ENCODE data around the gene DDX23.

DDX23 gene

GRCh38 chr12:48789858-48790326, 62.1 kb downstream of the DDX23 start:
- Histone ChIP-seq H3K4me3 (ENCODE audit: low read length) (no peak overlapping the region), H3K4me1 (ENCODE audit: control insufficient read depth, low read length) (no peaks in the 10 kb centered on the region), H3K9me2 (replicated peaks; ENCODE audit: control insufficient read depth, low read length) (no peaks in the 10 kb centered on the region), H3K27ac (ENCODE audit: low read depth, low read length) (no peak overlapping the region), H3K27me3 (ENCODE audit: control insufficient read depth, low read length) (peaks cover 35% of the 10 kb centered on the region), H3K79me2 (ENCODE audit: control insufficient read depth, low read length) (no peaks in the 10 kb centered on the region), H3F3A (ENCODE audit: control insufficient read depth, insufficient read depth) (no peaks in the 10 kb centered on the region), H3K9me3 (ENCODE audit: control insufficient read depth, insufficient read depth, low read length) (no peaks in the 10 kb centered on the region), H4K20me1 (ENCODE audit: control insufficient read depth, insufficient read depth, low read depth, low read length) (no peaks in the 10 kb centered on the region), H3K36me3 (ENCODE audit: control insufficient read depth, low read length) (no peaks in the 10 kb centered on the region), H3K4me2 (ENCODE audit: low read length) (no peak overlapping the region)
- TF ChIP-seq EZH2phosphoT487 (IDR thresholded peaks at IDR 0.05; ENCODE audit: borderline replicate concordance, low read length) (no peak), CTCF (IDR thresholded peaks at IDR 0.05; ENCODE audit: low read depth, low read length, poor library complexity, severe bottlenecking) (no peak)

- Histone ChIP-seq H3K79me2 (ENCODE audit: control insufficient read depth, low read length) (no peaks in the 10 kb centered on the region), H3K4me3 (ENCODE audit: low read length) (no peak within 1 kb of the TSS)
Measured at GRCh38 chr12:48788854-48789775, 62.8 kb downstream of the DDX23 start, which contains the start of gene ADCY6. TSS of gene ADCY6 (minus strand) at chr12:48789089. CDS start at chr12:48783434, 5,655 bp downstream.

GRCh38 chr12:48788524-48788853, 63.5 kb downstream of the DDX23 start:
- TF ChIP-seq CTCF (IDR thresholded peaks at IDR 0.05; ENCODE audit: low read depth, low read length, poor library complexity, severe bottlenecking) = no peak
- Histone ChIP-seq H3K9me2 (replicated peaks; ENCODE audit: control insufficient read depth, low read length) (no peaks in the 10 kb centered on the region), H3K79me2 (ENCODE audit: control insufficient read depth, low read length) (no peaks in the 10 kb centered on the region), H4K20me1 (ENCODE audit: control insufficient read depth, insufficient read depth, low read depth, low read length) (no peaks in the 10 kb centered on the region), H3K9me3 (ENCODE audit: control insufficient read depth, insufficient read depth, low read length) (no peaks in the 10 kb centered on the region), H3K4me3 (ENCODE audit: low read length) (no peak overlapping the region), H3K27me3 (ENCODE audit: control insufficient read depth, low read length) (peaks cover 33% of the 10 kb centered on the region), H3K4me1 (ENCODE audit: control insufficient read depth, low read length) (no peaks in the 10 kb centered on the region), H3F3A (ENCODE audit: control insufficient read depth, insufficient read depth) (no peaks in the 10 kb centered on the region), H3K36me3 (ENCODE audit: control insufficient read depth, low read length) (no peaks in the 10 kb centered on the region), H3K27ac (ENCODE audit: low read depth, low read length) (no peak overlapping the region), H3K4me2 (ENCODE audit: low read length) (no peak overlapping the region)

More at GRCh38 chr12:48788854-48789775, 62.8 kb downstream of the DDX23 start, which contains the start of gene ADCY6:
- H3F3A ChIP-seq (ENCODE audit: control insufficient read depth, insufficient read depth) = no peaks in the 10 kb centered on the region
- H3K4me1 ChIP-seq (ENCODE audit: control insufficient read depth, low read length) = no peaks in the 10 kb centered on the region
- no peak within 1 kb of the TSS for H3K27ac ChIP-seq (ENCODE audit: low read depth, low read length)
- peaks cover 33% of the 10 kb centered on the region for H3K27me3 ChIP-seq (ENCODE audit: control insufficient read depth, low read length)
- H3K9me3 ChIP-seq (ENCODE audit: control insufficient read depth, insufficient read depth, low read length) = no peaks in the 10 kb centered on the region
- TF ChIP-seq CTCF (IDR thresholded peaks at IDR 0.05; ENCODE audit: low read depth, low read length, poor library complexity, severe bottlenecking) (no peak), EZH2phosphoT487 (IDR thresholded peaks at IDR 0.05; ENCODE audit: borderline replicate concordance, low read length) (no peak)
- H3K9me2 ChIP-seq (replicated peaks; ENCODE audit: control insufficient read depth, low read length) = no peaks in the 10 kb centered on the region
- no peak within 1 kb of the TSS for H3K4me2 ChIP-seq (ENCODE audit: low read length)
- H4K20me1 ChIP-seq (ENCODE audit: control insufficient read depth, insufficient read depth, low read depth, low read length) = no peaks in the 10 kb centered on the region
- no peaks in the 10 kb centered on the region for H3K36me3 ChIP-seq (ENCODE audit: control insufficient read depth, low read length)

Measured in DOHH2 (cell line).